Stimulated activated CD8-positive, alpha-beta memory T cell treated with anti-CD3 and anti-CD28 coated beads, Interleukin-4, amount 100 ng/mL, for 48 hours (primary cell): ENCODE measurements around the gene IRF2BPL.
A peak's percentile ranks its signal among the peaks of the same experiment; 100 is the strongest.

Experiments
- DNase-seq: peaks from one replicate; pipeline ENCODE4 v3.0.0-alpha.2; 2020

IRF2BPL gene

DNA sequence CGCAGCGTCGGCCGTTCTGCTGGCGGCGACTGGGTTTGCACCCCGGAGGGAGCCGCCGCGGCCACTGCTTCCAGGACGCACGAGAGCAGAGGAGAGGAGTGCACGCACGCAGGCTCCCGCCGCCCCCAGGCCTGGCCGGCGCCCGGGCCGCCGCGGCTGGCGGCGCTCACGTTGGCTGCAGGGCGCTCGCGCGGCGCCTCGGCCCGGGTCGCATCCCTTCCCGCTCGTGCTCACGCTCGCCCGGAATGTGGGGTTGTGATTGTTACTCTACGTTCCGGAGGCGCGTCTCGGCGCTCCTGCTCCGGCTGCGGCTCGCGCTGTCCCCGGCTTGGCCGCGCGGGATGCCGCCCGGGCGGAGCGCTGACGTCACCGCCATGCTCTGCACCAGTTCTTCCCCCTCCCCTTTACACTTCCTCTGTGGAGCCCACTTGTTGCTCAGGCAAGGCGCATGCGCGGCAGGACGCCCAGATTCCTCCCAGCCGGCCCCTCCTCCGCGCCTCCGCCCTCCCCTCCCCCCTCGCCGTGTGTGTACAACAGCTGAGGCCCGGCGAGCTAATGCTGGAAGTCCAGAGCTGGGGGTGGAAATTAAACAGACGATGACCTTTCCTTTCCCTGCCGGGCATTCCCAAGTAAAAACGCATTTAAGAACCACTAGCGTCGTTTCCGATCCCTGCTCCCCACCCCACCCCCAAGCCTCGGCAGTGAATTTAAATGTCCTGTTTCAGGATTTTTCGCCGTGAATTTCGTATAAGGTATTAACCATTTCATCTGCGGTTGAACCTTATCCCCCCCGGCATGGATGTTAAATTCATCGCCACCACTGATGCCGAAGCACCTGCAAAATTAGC, at the start of gene IRF2BPL:
Gene IRF2BPL (minus strand): TSS at position 325 of the 848 bp plus-strand sequence. CDS start 916 bp downstream, outside the sequence.
- peak; percentile 97 for DNase-seq

DNA sequence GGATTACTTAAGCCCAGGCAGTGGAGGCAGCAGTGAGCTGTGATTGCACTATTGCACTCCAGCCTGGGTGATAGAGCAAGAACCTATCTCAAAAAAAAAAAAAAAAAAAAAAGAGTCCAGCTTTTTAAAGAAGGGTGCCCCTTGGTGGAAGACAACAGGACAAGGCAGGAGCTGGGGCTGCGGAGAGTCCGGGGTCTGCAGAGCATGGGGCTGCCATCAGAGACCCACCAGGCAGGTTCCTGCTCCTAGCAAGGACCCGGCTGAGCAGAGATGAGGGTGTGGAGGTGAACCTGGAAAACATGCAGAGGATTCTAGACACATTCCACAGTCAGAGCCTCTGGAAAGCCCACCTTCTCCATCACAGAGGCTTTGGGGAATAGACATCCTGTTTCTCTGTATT, 48.5 kb upstream of the IRF2BPL start:
- no peak for DNase-seq

DNA sequence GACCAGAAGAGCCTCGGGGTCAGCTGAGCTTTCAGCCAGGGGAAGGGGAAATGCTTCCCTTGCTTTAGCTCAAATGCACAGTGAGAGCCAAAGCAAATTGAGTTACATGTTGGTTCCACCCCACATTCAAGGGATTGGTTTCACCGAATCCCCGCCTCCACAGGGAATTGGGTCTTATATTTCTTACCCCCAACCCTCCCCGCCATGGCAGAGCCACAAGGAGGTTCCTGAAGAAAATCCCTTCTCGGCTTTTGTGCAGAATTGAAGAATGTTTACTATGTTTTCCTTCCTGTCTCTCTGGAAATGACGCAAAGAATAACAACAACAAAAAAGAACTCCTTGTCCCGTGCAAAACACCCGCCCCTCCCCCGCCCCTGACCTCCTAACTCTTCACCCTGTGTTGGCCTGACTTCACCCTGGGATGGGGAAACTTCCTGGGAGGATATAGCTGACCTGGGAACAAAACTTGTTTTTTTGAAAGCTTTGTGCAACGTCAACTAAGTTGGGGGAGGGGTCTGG, 47.7 kb upstream of the IRF2BPL start:
- no peak for DNase-seq

DNA sequence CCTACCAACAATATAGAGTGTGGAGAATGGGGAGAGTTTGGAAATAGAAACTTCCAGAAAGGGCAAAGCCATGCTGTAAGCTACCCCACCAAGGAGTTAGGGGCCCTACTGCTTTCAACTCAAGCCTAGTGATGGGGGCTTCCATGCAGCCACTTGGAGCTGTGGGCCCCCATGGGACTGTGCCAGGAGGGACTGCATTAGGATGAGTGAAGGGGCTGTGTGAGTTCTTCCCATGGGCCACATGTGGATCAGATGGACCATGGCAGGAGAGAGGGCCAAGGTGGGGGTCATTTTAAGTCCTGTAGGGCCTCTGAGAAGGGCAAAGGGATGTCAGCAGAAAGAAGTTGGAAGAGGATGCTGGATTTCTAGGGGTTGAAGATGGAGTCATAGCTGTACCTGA, 46.5 kb upstream of the IRF2BPL start:
- no peak for DNase-seq

DNA sequence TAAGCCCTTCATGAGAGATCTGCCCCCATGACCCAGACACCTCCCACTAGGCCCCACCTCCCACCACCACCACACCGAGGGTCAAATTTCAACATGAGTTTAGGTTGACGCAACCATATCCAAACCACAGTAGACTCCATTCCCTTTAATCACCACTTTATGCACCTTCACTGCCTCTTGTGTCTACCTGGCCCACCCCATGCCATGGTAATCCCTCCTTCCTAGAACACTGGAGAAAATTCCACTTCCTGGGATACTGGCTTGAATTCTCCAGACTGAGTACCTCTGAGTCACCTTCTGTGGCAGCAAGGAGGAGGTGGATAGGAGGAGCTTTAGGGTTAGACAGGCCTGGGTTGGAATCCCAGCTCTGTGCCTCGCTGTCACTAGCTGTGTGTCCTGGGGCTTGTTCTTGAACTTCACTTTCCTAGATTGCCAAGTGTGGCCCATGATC, 43.5 kb upstream of the IRF2BPL start:
- no peak for DNase-seq

DNA sequence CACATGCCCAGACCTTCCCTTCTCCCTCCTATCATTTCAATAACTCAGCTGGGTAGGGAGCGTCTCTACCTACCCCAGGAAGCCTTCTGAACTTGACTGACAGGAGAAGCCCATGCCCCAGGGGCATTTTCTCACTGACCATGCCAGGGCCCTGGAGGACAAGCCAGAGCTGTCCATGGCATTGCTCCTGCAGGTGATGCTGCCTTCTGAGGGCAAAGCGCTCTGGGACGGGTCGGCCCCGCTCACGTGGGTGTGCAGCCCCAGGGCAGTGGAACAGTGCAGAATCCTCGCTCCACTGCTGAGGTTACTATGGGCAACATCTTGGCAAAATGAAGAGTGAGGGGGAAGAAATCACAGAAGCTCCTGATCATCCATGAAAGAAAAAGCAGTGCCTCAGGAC, 41.0 kb upstream of the IRF2BPL start:
- DNase-seq = no peak

DNA sequence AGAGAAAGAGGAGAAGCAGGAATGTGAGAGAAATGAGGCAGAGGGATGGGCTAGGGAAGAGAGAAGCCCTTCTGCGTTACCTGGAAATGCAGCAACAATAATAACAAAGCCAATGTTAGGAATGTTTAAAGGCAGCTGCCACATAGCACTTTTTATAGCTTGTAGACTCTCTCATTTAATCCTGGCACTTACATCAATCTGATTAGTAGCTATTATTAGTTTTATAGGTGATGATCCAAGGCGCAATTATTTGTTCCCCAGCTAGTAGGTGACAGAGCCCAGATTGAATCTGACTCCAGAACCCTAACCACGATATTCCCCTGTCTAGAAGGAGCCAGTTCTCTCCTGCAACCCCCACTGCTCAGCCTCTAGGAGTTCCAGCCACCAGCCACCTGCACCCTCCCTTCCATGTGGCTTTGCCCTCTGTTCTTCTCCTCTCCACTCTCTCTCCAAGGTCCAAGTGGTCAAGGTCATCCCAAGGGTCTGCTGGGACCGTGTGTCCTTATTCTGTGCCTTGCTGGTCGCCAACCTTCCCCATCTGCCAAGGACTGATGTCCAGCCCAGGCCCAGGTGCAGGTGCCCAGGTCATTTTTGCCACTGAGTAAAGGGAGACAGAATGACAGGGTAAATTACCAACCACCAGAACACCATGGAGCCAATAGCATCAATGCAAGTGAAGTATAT, 40.2 kb upstream of the IRF2BPL start:
- no peak for DNase-seq

DNA sequence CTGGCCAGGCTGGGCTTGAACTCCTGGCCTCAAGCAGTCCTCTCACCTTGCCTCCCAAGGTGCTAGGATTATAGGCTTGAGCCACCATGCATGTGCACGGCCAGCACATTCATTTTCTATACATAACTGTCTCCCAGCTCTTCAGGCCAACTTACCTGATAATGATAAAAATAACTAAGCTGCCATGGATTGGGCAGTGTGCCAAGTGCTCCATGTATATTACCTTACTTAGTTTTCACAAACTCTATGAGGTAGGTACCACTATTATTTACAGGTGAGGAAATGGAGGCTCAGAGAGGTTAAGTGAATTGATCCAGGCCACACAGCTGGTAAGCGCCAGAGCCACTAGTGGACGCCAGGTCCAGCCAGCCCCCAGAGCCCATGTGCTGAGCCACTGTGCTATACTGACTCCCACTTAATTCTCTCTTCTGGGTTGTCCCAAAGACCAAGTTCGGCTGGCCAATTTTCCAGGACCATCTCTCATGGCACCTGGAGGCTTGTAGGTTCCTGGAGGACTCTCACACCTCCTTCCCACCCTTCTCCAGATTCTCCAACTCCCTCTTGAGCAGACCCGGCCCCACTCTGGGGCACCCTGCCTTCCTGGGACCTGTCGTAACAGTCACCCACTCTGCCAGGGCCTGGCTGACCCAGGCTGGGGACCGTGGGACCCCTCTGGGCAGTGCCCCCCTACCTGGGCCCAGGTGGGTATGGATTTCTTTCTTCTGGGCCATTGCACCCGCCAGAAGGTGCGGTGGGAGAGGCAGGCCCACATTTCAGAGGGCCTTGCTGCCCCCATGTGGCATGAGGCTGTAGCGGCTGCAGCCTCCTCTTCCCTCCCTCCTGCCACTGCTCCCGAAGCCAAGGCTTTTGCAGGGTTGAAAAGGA, 39.4 kb upstream of the IRF2BPL start:
- peak; percentile 71 for DNase-seq

DNA sequence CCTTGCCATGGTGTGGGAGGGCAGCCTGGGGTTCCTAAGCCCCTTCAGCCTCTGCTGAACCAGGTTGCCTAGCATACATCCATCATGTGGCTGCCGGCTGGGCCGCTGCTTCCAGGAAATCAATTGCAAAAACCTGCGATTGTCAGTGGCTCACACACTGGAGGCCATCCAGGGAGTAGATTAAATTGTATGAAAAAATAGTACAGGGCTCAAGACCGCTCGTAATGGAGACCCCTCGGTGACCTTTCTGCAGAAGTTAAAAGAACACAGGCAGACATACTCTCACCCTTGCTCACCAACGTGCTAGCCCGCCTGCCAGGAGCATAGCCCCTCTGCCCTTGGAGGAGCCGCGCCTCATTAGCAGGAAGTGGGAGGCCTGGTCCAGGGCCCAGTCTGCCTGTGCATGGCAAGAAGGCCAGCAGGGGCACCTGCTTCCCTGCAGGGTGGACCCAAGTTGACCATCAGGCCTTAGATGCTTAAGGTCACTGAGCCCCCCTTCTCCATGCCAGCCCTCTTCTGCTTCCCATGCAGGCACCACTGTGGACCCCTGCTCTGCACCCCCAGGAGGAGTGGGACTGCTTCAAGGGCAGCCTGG, 38.2 kb upstream of the IRF2BPL start:
- no peak for DNase-seq

DNA sequence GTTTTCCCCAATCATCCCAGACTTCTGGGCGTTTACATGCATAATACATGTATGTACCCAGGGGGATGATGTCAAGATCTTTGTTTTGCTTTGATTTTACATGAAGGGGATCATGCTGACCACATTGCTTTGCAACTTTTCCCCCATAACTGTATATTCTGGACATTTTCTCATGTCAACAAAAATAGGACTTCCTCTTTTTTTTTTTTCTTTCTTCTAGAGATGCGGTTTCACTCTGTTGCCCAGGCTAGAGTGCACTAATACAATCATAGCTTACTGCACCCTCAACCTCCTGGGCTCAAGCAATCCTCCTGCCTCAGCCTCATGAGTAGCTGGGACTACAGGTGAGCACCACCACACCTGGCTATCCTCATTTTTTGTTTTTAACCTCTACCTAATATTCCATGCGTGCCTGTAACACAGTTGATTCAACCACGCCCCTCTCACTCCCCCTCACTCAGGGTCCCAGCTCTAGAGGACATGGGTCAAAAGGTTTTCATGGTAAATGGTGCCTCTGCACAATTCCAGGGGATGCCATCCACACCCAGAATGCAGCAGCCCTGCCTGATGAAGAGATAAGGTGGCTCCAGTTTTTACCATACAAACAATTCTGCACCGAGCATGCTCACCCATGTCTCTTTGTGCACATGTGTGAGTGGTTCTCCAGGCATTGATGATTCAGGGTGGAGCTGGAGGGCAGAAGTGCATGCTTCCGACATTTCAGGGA, 37.5 kb upstream of the IRF2BPL start:
- no peak for DNase-seq

DNA sequence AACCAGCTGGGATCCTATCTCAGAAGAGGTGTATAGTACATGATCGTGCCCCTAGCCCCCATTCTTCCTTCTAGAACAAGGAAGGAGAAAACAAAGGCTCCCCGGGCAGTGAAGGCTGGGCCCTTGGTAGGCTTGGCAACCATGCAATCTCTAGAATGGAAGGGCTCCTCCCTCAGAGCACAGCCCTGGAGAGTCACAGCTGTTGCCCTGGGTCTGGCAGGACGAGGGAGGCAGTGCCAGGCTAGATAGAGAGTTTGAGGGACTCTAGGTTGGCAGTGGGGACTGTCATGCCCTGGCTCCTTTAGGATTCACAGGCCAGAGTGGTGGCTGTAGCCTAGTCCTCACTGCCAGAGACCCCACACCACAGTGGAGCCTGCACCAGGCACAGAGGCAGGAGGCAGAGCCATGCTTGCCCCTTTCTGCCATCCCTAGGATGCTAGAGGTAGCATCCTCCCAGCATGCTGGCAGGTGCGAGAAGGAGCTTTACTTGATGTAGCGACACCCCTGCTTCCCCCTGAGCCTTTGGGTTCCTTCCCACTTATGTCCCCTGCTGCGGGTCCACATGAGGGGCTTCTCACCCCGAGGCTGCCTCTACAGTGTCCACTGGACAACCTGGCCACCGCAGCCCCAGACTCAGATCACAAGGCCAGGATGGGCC, 36.1 kb upstream of the IRF2BPL start:
- DNase-seq = no peak

DNA sequence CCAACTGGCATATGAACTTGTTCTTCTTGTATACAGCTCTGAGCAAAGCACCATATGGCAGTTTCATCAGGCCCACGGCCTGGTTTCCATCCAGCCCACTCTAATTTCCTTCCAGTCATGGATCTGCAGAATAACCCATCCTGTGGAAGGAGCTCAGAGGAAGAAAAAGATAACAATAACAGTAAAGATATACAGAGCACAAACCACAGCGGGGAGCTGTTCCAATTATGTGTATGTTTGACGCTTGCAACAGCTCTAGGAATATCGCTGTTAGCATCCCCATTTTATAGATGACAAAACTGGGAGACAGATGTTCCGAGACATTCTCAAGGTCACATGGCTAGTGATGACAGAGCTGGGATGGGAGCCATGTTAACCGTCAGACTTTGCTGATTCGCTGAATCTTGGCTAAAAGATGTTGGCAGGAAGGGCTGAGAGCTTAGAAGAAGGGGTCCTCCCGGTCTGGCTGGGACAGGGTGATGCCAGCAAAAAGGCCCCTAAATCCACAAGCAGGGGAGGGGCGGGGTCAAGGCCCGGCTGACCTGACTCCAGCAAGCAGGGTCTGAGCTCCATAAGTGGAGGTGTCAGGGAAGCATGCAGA, 35.2 kb upstream of the IRF2BPL start:
- DNase-seq = no peak

DNA sequence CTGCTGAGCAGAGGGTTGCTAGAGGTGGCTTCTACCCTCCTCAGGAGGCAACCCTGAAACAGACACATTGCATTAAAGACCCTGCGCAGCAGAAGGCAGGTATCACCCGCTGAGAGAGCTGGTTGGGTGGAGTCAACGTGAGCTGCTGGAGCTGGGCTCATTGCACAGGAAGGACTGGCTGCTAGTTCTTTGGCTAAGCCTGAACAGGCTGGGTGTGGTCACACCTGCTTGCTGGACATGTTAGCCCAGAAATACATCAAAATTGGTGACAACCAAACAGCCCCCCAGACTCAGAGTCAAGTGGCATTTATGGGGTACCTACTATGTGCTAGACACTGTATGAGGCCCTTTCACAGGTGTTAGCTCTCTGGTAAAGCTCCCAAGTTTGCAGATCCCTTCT, 33.8 kb upstream of the IRF2BPL start:
- no peak for DNase-seq

DNA sequence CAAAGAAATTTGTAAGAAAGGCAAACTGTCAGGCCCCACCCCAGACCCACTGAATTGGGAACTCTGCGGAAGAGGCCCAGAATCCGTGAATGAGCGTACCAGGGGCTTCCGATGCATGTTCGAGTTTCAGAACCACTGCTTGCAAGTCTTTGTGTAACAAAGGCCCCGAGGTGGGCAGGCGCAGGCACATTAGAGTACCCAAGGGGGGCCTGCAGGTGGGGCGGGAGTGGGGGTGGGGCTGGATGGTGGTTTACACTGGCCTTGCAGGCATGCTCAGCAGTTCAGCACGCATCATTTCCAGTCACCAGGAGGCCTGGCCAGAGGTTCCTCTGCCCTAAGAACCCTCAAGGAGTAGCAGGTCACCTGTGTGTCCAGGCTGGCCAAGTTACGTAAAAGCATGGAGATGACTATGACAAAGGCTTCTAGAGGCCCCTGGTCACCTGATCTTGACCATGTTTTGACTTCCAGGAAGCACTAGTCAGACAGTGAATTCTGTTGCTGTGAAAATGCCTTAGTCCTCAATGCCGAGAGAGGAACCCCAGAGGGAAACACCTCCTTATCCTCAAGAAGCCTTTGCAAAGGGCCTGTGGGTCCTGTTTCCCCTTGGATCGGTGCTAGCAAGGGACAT, 33.2 kb upstream of the IRF2BPL start:
- no peak for DNase-seq

DNA sequence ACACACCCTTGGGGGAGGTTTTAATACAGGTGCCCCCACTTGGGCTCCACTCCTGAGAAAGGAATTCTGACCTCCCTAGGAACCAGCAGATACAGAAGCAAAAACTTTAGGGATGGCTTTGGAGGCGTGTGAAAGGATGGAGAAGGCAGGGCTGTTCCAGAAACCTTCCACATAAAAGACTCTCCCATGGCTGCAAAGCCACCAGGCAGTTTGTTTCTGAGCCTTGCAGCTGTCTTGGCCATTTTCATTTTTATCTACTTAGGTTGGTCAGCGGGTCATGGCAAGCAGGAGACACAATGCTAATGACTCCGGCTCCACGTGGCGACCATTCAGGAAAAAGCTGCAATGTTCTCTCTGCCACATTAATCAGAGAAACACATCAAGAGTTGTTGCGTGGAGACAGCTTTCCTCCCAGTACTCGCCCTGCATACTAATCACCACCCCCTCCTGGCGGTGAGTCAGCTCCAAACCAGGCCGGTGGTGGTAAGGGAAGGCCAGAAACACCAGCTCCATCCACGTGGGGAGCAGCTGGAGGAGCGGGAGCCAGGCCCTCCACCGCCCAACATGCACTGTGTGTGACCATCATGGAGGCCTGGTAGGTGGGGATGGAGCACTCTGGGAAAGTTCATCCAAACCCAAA, 30.9 kb upstream of the IRF2BPL start:
- peak; percentile 47 for DNase-seq

DNA sequence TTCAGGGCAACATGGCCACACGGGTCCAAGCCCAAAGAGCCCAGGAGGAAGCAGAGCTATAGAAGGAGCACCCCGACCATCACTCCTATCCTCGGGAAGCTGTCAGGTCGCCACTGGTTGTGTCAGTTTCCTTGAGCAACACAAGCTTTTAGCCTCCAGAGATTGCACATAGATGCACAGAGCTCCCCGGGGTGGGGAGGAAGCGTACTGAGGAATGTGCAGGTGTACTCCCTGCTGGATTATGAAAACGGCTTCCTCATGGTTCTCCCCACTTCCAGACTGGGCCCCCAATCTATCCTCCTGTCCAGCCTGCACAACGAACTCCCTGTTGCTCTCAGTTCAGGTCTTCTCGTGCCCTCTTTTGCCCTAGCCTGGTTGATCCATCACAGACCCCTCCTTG, 30.3 kb upstream of the IRF2BPL start:
- no peak for DNase-seq

DNA sequence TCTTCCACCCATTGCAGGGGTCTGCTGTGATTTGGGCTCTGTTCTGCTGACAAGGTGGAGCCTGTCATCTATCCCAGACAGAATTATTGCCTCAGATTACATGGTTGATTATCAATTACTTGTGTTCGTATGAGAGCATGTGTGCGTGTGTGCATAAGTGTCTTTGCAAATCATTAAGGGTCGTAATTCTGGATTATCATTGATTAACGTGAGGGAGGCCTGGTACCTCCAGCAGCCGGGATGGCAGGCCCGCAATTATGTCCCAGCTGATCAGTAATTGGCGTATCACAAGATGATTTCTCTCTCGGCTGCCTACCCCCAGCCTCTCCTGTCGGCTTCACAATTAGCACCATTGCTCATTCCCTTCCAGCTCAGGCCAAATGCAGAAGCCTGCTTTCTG, 29.6 kb upstream of the IRF2BPL start:
- DNase-seq = no peak

DNA sequence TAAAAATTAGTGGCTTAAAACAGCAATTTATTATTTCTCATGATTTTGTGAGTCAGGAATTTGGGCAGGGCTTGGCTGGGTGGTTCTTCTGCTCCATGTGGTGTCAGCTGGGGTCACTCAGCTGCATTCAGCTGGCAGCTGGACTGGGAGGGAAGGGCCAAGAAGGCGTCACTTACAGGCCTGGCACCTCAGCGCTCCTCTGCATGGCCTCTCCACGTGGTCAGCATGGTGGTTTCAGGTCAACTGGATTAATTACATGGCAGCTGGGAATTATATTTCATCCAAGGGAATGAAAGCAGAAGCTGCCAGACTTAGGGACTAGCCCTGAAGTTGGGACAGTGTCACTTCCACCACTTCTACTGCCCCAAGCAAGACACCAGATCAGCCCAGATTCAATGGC, 27.5 kb upstream of the IRF2BPL start:
- DNase-seq = no peak

DNA sequence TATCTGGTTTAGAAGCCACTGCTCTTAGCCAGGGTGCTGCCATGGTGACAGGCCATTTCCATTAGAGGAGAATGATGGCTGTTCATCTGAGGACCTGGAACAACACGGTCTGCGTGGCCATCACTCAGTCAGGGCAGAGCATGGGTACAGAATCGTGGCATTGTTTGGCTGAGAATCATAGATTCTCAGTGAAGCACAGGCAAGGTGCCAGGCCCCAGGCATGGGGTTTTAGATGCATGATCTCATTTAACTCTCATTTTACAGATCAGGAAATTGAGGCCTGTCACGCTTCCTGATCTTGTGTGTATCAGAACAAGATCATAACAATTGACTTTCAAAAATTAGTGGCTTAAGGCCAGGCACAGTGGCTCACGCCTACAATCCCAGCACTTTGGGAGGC, 26.8 kb upstream of the IRF2BPL start:
- no peak for DNase-seq
